ENCODE results near the gene BRI3BP.

Gene BRI3BP

GRCh38 chr12:124993626-124994436 is at the start of gene BRI3BP:
TSS of gene BRI3BP (plus strand) at chr12:124993645. CDS start at chr12:124993791, 146 bp downstream.
- Mint-ChIP-seq H3K4me1 (peaks cover 31% of the 10 kb centered on the region), H3K9me3 (no peaks in the 10 kb centered on the region), H3K4me3 (peak within 1 kb of the TSS; percentile 95), H3K36me3 (no peaks in the 10 kb centered on the region), H3K27me3 (no peaks in the 10 kb centered on the region), H3K27ac (peak within 1 kb of the TSS; percentile 92)

GRCh38 chr12:124946447-124946793 is 47.0 kb upstream of the BRI3BP start:
- Mint-ChIP-seq H3K27ac (no peak overlapping the region), H3K4me1 (no peaks in the 10 kb centered on the region), H3K36me3 (peaks cover 11% of the 10 kb centered on the region), H3K9me3 (no peaks in the 10 kb centered on the region), H3K4me3 (no peak overlapping the region), H3K27me3 (no peaks in the 10 kb centered on the region)

GRCh38 chr12:124947013-124947412 is 46.4 kb upstream of the BRI3BP start:
- Mint-ChIP-seq H3K4me1 (no peaks in the 10 kb centered on the region), H3K4me3 (no peak overlapping the region), H3K27ac (no peak overlapping the region), H3K27me3 (no peaks in the 10 kb centered on the region), H3K36me3 (peaks cover 12% of the 10 kb centered on the region), H3K9me3 (no peaks in the 10 kb centered on the region)

GRCh38 chr12:124947561-124948398 is 45.7 kb upstream of the BRI3BP start:
- peaks cover 12% of the 10 kb centered on the region for H3K36me3 Mint-ChIP-seq
- no peaks in the 10 kb centered on the region for H3K4me1 Mint-ChIP-seq
- H3K27ac Mint-ChIP-seq = no peak overlapping the region
- H3K4me3 Mint-ChIP-seq = no peak overlapping the region
- H3K27me3 Mint-ChIP-seq = no peaks in the 10 kb centered on the region
- no peaks in the 10 kb centered on the region for H3K9me3 Mint-ChIP-seq

- Mint-ChIP-seq H3K9me3 (no peaks in the 10 kb centered on the region), H3K27ac (no peak overlapping the region), H3K27me3 (no peaks in the 10 kb centered on the region), H3K36me3 (peaks cover 10% of the 10 kb centered on the region), H3K4me1 (no peaks in the 10 kb centered on the region), H3K4me3 (no peak overlapping the region)
These were observed 44.4 kb upstream of the BRI3BP start for GRCh38 chr12:124949066-124949465.

GRCh38 chr12:124949779-124950728 is 43.4 kb upstream of the BRI3BP start:
- H3K4me1 Mint-ChIP-seq = no peaks in the 10 kb centered on the region
- H3K36me3 Mint-ChIP-seq = peaks cover 12% of the 10 kb centered on the region
- H3K4me3 Mint-ChIP-seq = no peak overlapping the region
- no peaks in the 10 kb centered on the region for H3K27me3 Mint-ChIP-seq
- no peak overlapping the region for H3K27ac Mint-ChIP-seq
- no peaks in the 10 kb centered on the region for H3K9me3 Mint-ChIP-seq

GRCh38 chr12:124952295-124952694 is 41.1 kb upstream of the BRI3BP start:
- Mint-ChIP-seq H3K27me3 (no peaks in the 10 kb centered on the region), H3K4me1 (no peaks in the 10 kb centered on the region), H3K9me3 (no peaks in the 10 kb centered on the region), H3K27ac (no peak overlapping the region), H3K36me3 (peaks cover 8% of the 10 kb centered on the region), H3K4me3 (no peak overlapping the region)

- H3K9me3 Mint-ChIP-seq = no peaks in the 10 kb centered on the region
- H3K4me3 Mint-ChIP-seq = no peak overlapping the region
- no peaks in the 10 kb centered on the region for H3K4me1 Mint-ChIP-seq
- H3K27me3 Mint-ChIP-seq = no peaks in the 10 kb centered on the region
- H3K27ac Mint-ChIP-seq = no peak overlapping the region
- peaks cover 11% of the 10 kb centered on the region for H3K36me3 Mint-ChIP-seq
These were observed 40.6 kb upstream of the BRI3BP start for GRCh38 chr12:124952801-124953200.

GRCh38 chr12:124953689-124954405 is 39.6 kb upstream of the BRI3BP start:
- Mint-ChIP-seq H3K9me3 (no peaks in the 10 kb centered on the region), H3K36me3 (peaks cover 11% of the 10 kb centered on the region), H3K4me3 (no peak overlapping the region), H3K27ac (no peak overlapping the region), H3K4me1 (no peaks in the 10 kb centered on the region), H3K27me3 (no peaks in the 10 kb centered on the region)

- peaks cover 11% of the 10 kb centered on the region for H3K36me3 Mint-ChIP-seq
- H3K9me3 Mint-ChIP-seq = no peaks in the 10 kb centered on the region
- H3K4me1 Mint-ChIP-seq = no peaks in the 10 kb centered on the region
- H3K27me3 Mint-ChIP-seq = no peaks in the 10 kb centered on the region
- no peak overlapping the region for H3K27ac Mint-ChIP-seq
- H3K4me3 Mint-ChIP-seq = no peak overlapping the region
These were observed 38.7 kb upstream of the BRI3BP start for GRCh38 chr12:124954771-124955170.

GRCh38 chr12:124956571-124956970 is 36.9 kb upstream of the BRI3BP start:
- H3K36me3 Mint-ChIP-seq = peaks cover 12% of the 10 kb centered on the region
- H3K4me3 Mint-ChIP-seq = no peak overlapping the region
- no peaks in the 10 kb centered on the region for H3K9me3 Mint-ChIP-seq
- H3K4me1 Mint-ChIP-seq = no peaks in the 10 kb centered on the region
- no peak overlapping the region for H3K27ac Mint-ChIP-seq
- H3K27me3 Mint-ChIP-seq = no peaks in the 10 kb centered on the region

GRCh38 chr12:124961055-124961454 is 32.4 kb upstream of the BRI3BP start:
- Mint-ChIP-seq H3K4me1 (no peaks in the 10 kb centered on the region), H3K36me3 (peaks cover 18% of the 10 kb centered on the region), H3K4me3 (no peak overlapping the region), H3K9me3 (no peaks in the 10 kb centered on the region), H3K27ac (no peak overlapping the region), H3K27me3 (no peaks in the 10 kb centered on the region)

- Mint-ChIP-seq H3K27me3 (no peaks in the 10 kb centered on the region), H3K9me3 (no peaks in the 10 kb centered on the region), H3K4me3 (no peak overlapping the region), H3K27ac (no peak overlapping the region), H3K36me3 (peaks cover 15% of the 10 kb centered on the region), H3K4me1 (no peaks in the 10 kb centered on the region)
These were observed 30.2 kb upstream of the BRI3BP start for GRCh38 chr12:124963211-124963610.

GRCh38 chr12:124964251-124964650 is 29.2 kb upstream of the BRI3BP start:
- H3K27me3 Mint-ChIP-seq = no peaks in the 10 kb centered on the region
- H3K4me1 Mint-ChIP-seq = no peaks in the 10 kb centered on the region
- H3K9me3 Mint-ChIP-seq = no peaks in the 10 kb centered on the region
- H3K4me3 Mint-ChIP-seq = no peak overlapping the region
- peak overlapping the region; percentile 72 for H3K27ac Mint-ChIP-seq
- H3K36me3 Mint-ChIP-seq = peaks cover 15% of the 10 kb centered on the region

All from activated naive CD4-positive, alpha-beta T cell treated with anti-CD3 and anti-CD28 coated beads, Interleukin-2, amount 50 U/mL, for 24 hours (primary cell).